LoVo (cell line): Measurements from ENCODE around the gene LRRC49.
A peak's percentile ranks its signal among the peaks of the same experiment; 100 is the strongest.
"Not testable (repeated sequence)": the region's sequence is repeated elsewhere in the genome, so short reads cannot be mapped to it uniquely, and the experiment has no call there.

ENCODE experiments used
- DNase-seq: peaks from one replicate; pipeline ENCODE4 v3.0.0-alpha.2; 2016; ENCODE audit warnings: low spot score

The LRRC49 gene

DNA sequence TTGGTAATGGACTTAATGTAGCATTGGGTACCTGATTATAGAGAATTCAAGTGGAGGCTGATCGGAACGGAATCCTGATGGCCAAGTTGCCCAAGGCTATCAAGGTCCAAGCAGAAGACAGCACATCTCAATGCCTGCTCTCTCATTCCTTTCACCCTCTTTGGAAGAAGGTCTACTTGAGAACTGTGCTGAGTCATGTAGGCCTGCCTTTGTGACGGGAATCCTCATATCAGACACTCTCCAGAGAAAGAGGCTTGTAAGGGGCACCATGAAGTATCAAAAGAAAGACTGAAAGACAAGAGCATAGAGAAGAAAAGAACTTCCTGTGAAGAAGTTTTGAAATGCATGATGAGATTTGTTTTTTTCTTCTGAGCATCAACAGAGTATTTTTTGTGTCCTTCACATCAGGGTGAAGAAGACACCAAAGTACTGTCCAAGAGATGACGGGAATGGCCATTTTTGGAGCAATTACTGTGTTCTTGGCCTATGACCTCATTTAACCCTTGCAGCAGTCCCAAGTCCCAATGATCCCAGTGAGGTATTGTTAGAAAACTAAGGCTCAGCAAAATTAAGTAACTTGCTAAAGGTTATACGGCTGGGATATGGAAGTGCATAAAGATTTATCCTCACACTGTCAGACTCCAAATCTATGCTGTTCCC, 25.5 kb upstream of the LRRC49 start:
- no peak for DNase-seq

DNA sequence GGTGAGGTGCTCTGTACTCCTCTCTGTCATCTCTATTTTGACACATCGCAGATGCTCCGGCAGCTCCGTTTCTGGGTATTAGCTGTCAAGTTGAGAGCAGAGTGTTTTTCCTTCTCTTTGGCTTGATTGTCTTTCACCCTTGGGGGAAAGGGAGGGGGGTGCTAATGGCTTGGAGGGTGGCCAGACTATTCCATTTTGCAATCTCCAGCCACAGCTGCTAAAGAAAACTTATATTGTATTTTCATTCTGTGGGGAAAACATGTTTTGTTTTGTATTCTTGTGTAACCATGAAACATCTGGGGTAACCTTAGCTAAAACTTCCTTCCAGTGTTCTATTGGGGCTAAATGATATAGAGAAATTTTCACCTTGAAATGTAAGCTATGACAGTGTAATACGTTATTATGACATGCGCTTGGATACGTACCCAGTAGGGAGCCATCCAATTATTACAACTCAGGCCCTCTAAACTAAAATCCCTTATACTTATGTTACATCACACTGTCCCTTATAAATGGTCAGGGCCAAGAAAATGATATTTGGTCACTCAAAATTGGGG, 24.6 kb upstream of the LRRC49 start:
- no peak for DNase-seq

DNA sequence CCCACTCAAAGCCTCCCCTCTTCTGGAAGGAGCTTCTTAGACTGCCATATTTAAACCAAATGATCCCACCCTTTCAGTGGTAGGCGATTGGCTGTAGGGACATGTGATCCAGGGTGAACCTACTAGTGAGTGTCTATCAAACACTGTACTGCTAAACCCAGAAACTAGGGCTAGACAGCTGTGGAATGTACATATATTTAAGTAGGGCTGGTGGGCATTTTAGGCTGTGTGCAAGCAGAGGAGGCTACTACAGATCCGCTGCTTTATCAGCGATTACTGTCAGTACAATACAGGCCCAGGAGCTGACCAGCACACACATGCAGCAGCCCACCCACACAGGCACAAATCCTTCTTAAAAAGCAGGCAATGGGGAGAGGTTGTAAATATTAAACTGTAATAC, 23.3 kb upstream of the LRRC49 start:
- no peak for DNase-seq

DNA sequence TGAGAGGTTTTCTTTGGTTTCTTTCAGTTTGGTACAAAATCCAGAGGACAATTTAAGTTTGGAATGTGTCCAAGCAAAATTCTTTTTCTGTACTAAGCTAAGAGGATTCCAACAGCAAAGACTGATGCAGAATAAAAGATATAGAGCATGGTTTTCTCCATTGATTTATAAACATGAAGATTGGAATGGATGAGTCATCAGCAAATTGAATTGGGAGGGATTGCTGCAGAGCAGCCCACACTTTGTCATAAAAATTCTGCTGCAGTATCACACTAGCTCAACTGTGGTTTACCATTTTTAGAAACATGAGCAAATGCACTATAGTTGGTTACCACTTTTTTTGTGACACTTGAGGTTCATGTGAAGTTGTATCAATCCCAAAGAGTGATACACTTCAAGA, 22.6 kb upstream of the LRRC49 start:
- no peak for DNase-seq

DNA sequence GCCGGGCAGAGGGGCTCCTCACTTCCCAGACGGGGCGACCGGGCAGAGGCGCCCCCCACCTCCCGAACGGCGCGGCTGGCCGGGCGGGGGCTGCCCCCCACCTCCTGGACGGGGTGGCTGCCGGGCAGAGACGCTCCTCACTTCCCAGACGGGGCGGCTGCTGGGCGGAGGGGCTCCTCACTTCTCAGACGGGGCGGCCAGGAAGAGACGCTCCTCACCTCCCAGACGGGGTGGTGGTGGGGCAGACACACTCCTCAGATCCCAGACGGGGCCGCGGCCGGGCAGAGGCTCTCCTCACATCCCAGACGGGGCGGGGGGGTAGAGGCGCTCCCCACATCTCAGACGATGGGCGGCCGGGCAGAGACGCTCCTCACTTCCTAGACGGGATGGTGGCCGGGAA, 21.1 kb upstream of the LRRC49 start:
- not testable (repeated sequence) for DNase-seq

DNA sequence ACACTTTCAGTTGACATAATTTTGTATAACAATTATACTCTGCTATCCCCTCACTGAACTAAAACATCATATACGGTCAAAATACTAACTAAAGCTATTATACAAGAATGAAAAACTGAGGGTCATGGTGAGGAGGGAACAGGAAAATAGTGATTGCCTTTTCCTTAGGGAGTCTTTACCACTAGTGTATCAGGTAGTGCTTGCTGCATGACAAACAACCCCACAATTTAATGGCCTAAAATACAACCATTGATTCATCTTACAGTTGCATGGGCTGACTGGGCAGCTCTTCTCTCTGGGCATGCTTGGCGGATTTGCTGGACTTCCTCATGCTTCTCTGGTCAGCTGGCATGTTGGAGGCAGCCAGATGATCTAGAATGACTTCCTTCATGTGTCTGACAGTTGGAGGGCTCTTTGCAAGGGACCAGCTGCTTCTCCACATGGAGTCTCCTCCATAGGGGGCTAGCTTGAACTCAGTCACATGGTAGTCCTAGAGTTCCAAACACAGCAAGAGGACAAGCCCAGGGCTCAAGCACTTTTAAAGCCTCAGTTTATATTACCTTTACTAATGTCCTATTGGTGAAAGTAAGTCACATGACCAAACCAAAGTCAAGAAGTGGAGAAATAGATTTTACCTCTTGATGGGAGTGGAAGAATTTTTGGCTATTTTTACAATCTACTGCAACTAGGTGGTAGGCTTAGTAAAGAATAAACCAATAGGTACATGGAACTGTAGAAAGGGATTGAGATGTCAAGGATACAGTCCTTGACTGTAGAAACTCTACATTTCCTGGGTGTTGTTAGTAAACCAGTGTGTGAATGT, 19.2 kb upstream of the LRRC49 start:
- no peak for DNase-seq

DNA sequence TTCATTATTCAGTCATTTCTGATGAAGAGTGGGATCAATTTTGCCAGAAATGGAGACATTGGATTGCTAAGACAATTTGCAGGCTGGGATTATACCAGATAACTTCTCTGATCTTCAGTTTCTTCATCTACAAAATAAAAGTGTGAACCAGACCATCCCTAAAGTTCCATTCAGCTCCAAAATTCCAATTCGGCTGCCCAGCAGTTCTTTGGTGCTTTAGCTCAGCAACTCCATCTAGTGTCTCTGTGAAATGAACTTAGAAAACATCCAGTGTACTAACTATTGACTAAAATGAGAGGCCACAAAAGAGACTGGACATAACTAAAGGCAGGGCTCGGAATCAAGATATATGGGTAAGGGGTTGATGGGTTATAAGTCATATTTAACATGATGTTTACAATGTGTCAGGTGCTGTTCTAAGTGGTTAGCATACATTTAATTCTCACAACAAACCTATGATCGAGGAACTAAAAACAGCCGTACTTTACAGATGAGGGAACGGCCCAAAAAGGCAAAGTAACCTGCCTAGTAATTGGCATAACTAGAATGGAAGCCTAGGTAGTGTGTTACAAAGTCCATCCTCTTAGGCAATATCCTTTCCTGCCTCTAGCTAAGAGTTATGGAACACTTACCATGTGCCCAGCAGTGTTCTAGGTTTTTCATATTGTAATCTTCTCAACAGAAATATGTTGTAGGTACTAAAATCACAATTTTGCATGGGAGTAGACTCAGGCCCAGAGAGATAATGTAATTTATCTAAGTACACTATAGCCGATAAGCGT, 17.4 kb upstream of the LRRC49 start:
- DNase-seq, result no peak

DNA sequence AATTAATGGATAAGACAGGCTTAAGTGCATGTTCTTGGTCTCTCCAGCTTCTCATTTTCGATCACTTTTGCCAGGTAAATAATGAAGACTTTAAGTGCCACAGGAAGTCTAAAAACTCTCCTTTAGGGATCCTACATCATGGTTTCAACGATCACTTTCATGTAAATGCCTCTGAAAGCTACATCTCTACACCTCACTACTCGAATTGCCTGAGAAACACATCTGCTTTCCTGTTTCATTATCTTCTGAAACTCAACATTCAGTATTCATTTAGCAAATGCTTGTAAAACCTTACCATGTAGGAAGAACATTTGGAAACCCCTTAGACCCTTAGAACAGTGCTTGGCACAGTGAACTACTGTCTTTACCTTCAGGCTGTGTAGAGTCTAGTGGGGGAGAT, 16.6 kb upstream of the LRRC49 start:
- no peak for DNase-seq

DNA sequence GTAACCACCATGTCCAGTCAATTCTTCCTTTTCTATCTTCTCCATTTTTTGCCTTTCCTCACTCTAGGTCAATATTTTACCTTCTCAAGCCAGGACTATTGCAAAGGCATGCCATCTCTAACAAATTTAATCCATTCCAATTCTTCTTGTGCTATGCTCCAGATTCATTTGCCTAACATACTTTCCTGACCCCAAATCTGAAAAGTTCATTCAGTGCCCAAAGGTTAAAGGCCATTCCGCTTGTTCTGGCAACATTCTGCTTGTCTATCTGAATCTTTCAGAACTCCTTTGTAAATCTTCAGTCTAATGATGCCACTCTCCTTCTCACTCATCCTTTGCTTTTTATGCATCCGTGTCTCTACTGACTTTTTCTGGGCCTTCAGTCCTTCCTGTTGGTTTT, 15.9 kb upstream of the LRRC49 start:
- DNase-seq, result no peak

DNA sequence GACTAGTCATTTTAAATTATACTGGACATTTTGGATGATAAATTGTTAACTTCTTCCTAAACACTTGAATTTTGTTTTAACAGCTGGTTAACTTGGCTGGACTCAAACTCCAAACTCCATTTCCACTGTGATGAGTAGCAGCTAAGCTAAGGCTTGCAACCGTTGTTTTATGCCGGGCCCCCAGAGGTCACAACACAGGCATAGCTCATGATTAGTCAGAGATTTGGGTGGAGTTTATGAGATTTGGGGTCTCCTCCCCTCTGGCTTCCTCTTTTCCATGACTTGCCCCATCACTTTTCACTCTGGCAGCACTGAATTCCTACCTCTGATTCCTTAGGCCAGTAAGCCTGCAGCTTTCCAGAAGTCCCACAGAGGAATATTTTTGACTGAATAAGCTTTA, 13.2 kb upstream of the LRRC49 start:
- DNase-seq, result no peak

DNA sequence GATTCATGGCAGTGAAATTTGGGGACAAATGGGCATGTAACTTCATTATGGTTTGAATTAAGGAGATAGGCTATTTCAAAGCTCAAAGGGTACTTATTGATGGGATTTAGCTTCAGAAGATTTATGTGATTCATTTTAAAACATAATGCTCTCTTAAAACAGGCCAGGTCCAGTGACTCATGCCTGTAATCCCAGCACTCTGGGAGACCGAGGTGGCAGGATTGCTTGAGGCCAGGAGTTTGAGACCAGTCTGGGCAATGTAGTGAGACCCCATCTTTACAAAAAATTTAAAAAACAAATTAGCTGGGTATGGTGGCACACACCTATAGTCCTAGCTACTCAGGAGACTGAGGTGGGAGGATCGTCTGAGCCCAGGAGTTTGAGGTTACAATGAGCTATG, 11.8 kb upstream of the LRRC49 start:
- no peak for DNase-seq

DNA sequence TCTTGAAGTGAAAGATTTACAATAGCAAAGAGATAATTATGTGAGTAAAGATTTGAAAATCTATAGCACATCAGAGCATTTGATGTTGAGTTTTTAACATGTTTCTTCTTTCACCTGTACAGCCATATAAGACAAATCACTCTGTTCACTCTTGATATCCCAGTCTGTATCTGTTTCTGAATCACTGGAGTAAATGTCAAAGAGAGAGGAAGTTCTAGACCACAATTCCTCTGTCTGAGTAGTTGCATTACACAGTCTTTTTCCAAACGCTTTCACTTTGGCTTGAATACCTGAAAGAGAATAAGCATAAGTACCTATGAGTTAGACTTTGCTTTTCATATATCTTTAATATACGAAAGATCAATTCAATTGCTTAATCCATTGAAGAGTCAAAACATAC, 10.3 kb upstream of the LRRC49 start:
- no peak for DNase-seq

DNA sequence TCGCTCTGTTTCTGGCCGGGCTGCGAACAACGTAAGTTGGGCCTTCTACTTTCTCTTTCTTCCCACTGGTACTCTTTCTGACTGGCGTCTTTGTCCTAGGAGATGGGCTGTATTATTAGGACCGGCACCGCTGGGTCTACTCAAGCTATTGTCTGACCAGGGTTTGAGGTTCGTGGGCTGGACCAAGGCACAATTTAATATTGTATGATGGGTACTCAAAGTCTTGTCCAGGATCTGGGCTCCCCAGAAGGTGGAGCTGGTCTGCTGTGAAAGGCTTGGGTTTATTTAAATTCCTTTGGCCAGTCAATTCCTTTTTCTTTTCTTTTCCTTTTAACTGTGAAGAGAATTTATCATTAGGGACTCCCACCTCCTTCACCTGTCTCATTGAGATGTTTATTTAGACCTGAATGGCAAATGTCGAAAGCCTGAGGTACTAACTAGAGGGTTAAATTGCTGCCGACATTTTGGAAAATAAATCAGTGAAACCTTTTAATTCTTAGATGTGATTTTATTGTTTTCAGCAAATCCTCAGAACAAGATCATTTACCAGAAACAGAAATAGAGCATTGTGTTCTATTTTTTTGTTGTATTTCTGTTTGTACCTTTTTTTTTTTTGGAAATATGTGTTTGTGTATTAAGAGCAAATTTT, 410 bp downstream of the LRRC49 start:
- peak; percentile 51 for DNase-seq

DNA sequence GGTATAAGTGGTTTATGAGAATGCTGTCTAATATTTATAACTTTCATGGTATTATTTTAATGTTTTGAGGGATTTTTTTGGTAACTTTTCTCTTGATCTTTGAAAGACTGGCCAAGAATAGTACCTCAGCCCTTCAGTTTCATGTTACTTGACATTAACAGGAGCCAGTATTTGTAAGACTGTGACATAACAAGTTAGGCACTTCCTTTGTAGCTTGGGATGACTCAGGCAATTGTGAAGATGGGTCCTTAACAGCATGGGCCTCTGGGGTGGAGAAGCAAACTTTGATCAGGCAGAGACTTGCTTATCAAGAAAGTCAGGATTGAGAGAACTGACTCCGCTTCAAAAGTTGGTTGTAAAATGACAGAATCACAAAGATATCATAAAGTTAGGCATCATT, 9.5 kb downstream of the LRRC49 start:
- peak; percentile 69 for DNase-seq

DNA sequence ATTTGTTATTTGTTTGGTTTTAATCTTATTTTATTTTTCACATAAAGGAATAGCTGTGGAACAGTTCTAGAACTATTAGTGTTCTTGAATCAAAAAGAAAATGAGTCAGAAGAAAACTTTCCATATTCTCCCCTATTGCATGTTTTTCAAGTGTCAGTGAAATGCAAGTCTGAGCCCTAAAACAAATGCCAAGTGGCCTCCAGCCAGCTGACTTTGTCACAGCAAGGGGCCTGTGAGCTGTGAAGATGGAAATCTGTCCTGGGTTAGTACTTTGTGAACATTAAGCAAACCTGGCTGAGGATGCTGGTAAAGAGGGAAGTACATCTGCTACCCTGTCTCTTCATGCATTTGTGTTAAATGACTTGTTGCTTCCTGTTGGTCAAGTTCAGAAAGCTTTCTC, 14.2 kb downstream of the LRRC49 start:
- no peak for DNase-seq

DNA sequence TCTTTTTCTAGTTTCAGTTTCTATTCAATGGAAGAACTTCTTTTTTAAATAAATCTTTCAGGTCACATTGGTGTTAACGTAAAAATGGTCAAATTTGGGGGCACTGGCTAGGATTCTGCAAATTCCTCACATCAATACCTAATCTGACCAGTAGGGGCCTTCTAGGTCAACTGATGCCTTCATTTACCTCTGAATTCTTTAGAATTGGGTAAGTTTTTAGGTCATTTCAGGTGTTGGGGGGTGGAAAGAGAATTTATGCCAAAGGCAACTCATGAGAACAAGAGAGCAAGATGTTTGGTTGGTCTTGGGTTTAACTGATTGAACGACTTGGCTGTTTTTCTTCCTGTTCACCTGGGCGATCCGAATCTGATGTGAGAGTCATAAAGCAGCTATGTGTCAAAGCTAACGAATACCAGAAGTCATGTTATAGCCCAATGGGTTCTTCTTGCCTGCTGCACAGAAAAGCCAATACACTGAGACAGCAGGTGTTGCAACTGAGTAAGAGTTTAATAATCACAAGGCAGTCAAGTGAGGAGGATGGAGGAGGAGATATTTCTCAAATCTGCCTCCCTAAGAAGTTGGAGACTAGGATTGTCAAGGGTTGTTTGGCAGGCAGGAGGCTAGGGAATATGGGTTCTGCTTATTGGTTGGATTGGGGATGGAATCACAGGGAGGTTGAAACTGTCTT, 15.3 kb downstream of the LRRC49 start:
- no peak for DNase-seq

DNA sequence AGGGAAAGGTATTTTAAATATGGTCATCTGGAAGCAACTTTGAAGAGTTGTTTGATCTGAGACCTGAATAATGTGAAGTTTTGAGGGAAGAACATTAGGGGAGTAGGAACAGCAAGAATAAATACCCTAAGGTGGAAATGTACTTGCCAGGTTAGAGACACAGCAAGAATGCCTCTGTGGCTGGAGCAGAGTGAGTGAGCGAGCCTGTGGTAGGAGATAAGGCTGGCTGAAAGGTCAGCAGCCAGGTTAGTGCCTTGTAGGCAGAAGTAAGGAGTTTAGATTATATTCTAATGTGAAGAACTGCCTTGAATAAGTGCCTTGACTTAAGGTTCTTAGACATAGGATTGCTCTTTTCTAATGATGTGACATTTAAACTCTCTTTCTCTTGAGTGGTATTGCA, 18.3 kb downstream of the LRRC49 start:
- no peak for DNase-seq

DNA sequence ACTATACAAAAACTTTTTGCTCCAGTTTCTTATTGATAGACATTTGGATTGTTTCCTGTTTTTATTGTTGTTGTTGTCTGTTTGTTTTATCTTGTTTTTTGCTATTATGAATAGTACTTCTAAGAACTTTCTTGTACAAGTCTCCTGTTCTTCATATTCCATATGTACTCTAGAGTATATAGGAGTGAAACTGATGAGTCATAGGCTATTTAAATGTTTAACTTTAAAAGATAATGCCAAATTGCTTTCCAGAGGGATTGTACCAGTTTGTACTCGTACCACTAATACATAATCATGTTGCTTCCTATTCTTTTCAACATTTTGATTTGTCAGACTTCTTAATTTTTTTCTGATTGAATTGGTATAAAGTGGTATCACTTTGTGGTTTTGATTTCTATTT, 19.6 kb downstream of the LRRC49 start:
- peak; percentile 12 for DNase-seq

DNA sequence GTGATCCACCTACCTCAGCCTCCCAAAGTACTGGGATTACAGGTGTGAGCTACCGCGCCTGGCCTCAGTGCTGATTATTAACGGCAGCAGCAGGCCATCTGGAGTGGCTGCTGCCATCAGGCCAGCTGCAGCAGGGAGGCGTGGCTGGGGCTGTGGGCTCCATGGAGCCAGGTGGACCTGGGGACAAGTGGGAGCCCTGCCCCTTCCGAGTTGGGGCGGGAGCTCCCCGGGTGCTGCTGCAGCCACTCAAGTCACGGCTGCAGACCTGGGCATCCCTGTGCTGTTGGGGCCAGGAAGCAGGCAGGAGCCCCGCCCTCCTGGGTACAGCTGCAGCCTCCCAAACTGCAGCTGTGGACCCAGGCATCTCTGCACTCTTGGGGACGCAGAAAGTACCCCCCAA, 23.9 kb downstream of the LRRC49 start:
- DNase-seq, result no peak

DNA sequence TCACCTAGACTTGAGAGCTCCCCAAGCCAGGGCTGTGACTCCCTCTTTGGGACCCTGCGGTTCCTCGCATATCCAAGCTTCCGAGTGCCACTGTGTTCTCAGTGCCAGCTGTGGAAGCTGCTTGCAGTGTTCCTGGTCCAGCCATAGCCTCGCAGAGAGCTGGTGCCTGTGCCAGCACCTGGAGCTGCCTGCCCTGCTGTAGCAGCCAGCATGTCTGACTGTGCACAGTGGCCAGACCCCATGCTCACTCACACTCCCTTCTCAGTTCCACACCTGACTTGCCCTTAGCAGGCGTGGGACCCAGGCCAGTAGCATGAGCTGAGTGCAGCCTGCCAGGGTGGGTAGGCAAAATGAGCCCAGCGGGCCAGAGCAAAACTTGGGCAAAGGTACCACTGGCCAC, 25.3 kb downstream of the LRRC49 start:
- DNase-seq, result no peak

DNA sequence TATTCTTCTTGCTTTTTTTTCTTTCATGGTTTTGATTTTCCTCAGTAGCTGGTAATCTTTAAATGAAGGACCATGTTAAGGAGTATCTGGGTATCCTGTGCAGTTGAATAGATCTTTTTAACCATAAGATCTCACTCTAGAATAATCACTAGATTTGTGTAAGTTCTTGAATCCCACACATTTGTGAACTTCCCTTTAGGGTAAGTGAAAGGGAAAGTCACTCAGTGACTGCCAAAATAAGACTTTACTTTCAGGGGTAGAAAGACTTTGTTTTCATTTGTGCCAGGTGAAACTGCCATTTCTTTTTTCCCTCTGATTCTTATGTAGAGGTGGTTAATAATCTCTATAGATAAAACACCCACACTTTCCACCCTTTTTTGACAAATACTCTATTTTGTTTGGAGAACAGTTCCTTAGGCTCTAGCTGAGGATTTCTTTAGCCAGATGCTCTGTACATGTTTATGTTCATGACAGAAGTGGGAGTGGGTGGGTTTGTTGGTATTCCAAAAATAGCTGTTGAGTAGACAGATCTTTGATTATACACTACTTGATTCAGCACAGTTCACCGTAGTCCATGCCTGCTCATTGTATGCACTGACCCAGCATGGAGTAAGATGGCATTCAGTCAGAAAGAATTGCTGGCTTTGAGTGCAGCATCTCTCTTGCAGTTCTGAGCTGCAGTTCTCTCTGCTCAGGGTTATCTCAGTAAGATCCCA, 28.5 kb downstream of the LRRC49 start:
- no peak for DNase-seq
